ENCODE measurements around the gene PPM1G.
A peak's percentile ranks its signal among the peaks of the same experiment; 100 is the strongest.

Gene PPM1G

GRCh38 chr2:27409321-27410073, at the start of gene PPM1G:
Gene PPM1G (minus strand): TSS chr2:27409591. CDS start chr2:27409422, 169 bp downstream.
- Mint-ChIP-seq H3K27me3 (peaks cover 10% of the 10 kb centered on the region), H3K27ac (peak within 1 kb of the TSS; percentile 75), H3K36me3 (peaks cover 6% of the 10 kb centered on the region), H3K4me3 (peak within 1 kb of the TSS; percentile 86), H3K9me3 (peaks cover 3% of the 10 kb centered on the region), H3K4me1 (peaks cover 33% of the 10 kb centered on the region)
- peak; percentile 99 for ATAC-seq

GRCh38 chr2:27453968-27454367, 44.6 kb upstream of the PPM1G start:
- H3K36me3 Mint-ChIP-seq, result peaks cover 45% of the 10 kb centered on the region
- H3K9me3 Mint-ChIP-seq, result no peaks in the 10 kb centered on the region
- H3K27me3 Mint-ChIP-seq, result no peaks in the 10 kb centered on the region
- no peaks in the 10 kb centered on the region for H3K4me1 Mint-ChIP-seq
- no peak overlapping the region for H3K27ac Mint-ChIP-seq
- H3K4me3 Mint-ChIP-seq, result no peak overlapping the region
- no peak for ATAC-seq

- ATAC-seq, result no peak
- Mint-ChIP-seq H3K9me3 (no peaks in the 10 kb centered on the region), H3K27me3 (no peaks in the 10 kb centered on the region), H3K4me1 (no peaks in the 10 kb centered on the region), H3K4me3 (no peak overlapping the region), H3K27ac (no peak overlapping the region), H3K36me3 (peaks cover 37% of the 10 kb centered on the region)
Observed at GRCh38 chr2:27451095-27451494, 41.7 kb upstream of the PPM1G start.

- Mint-ChIP-seq H3K27me3 (no peaks in the 10 kb centered on the region), H3K9me3 (no peaks in the 10 kb centered on the region), H3K36me3 (peaks cover 33% of the 10 kb centered on the region), H3K4me1 (no peaks in the 10 kb centered on the region), H3K27ac (no peak overlapping the region), H3K4me3 (no peak overlapping the region)
- ATAC-seq, result no peak
Observed at GRCh38 chr2:27448381-27448780, 39.0 kb upstream of the PPM1G start.

GRCh38 chr2:27446057-27446456, 36.7 kb upstream of the PPM1G start:
- no peaks in the 10 kb centered on the region for H3K27me3 Mint-ChIP-seq
- no peak for ATAC-seq
- peaks cover 9% of the 10 kb centered on the region for H3K4me1 Mint-ChIP-seq
- H3K27ac Mint-ChIP-seq, result no peak overlapping the region
- H3K4me3 Mint-ChIP-seq, result no peak overlapping the region
- H3K36me3 Mint-ChIP-seq, result peaks cover 39% of the 10 kb centered on the region
- no peaks in the 10 kb centered on the region for H3K9me3 Mint-ChIP-seq

- no peaks in the 10 kb centered on the region for H3K9me3 Mint-ChIP-seq
- H3K27me3 Mint-ChIP-seq, result no peaks in the 10 kb centered on the region
- H3K4me3 Mint-ChIP-seq, result no peak overlapping the region
- H3K36me3 Mint-ChIP-seq, result peaks cover 41% of the 10 kb centered on the region
- H3K4me1 Mint-ChIP-seq, result peaks cover 9% of the 10 kb centered on the region
- no peak overlapping the region for H3K27ac Mint-ChIP-seq
- no peak for ATAC-seq
Observed at GRCh38 chr2:27445615-27446014, 36.2 kb upstream of the PPM1G start.

- H3K4me1 Mint-ChIP-seq, result peaks cover 9% of the 10 kb centered on the region
- no peak overlapping the region for H3K27ac Mint-ChIP-seq
- no peak for ATAC-seq
- peaks cover 45% of the 10 kb centered on the region for H3K36me3 Mint-ChIP-seq
- H3K4me3 Mint-ChIP-seq, result no peak overlapping the region
- H3K27me3 Mint-ChIP-seq, result no peaks in the 10 kb centered on the region
- H3K9me3 Mint-ChIP-seq, result no peaks in the 10 kb centered on the region
Observed at GRCh38 chr2:27445155-27445554, 35.8 kb upstream of the PPM1G start.

- Mint-ChIP-seq H3K4me3 (peak overlapping the region; percentile 18), H3K4me1 (peaks cover 9% of the 10 kb centered on the region), H3K27me3 (no peaks in the 10 kb centered on the region), H3K36me3 (peaks cover 54% of the 10 kb centered on the region), H3K9me3 (no peaks in the 10 kb centered on the region), H3K27ac (peak overlapping the region; percentile 49)
- no peak for ATAC-seq
Observed at GRCh38 chr2:27442920-27443282, 33.5 kb upstream of the PPM1G start.

- peaks cover 9% of the 10 kb centered on the region for H3K4me1 Mint-ChIP-seq
- H3K4me3 Mint-ChIP-seq, result peak within 1 kb of the TSS; percentile 42
- H3K27ac Mint-ChIP-seq, result peak within 1 kb of the TSS; percentile 49
- ATAC-seq, result peak; percentile 88
- peaks cover 51% of the 10 kb centered on the region for H3K36me3 Mint-ChIP-seq
- no peaks in the 10 kb centered on the region for H3K9me3 Mint-ChIP-seq
- H3K27me3 Mint-ChIP-seq, result no peaks in the 10 kb centered on the region
Observed at GRCh38 chr2:27441958-27442919, 32.8 kb upstream of the PPM1G start, which contains the start of gene KRTCAP3. Gene KRTCAP3 (plus strand): TSS chr2:27442381. CDS start chr2:27442413, 32 bp downstream.

- H3K4me1 Mint-ChIP-seq, result peaks cover 9% of the 10 kb centered on the region
- H3K4me3 Mint-ChIP-seq, result peak overlapping the region; percentile 42
- H3K27me3 Mint-ChIP-seq, result no peaks in the 10 kb centered on the region
- H3K36me3 Mint-ChIP-seq, result peaks cover 60% of the 10 kb centered on the region
- no peak overlapping the region for H3K27ac Mint-ChIP-seq
- ATAC-seq, result no peak
- H3K9me3 Mint-ChIP-seq, result no peaks in the 10 kb centered on the region
Observed at GRCh38 chr2:27441226-27441926, 32.0 kb upstream of the PPM1G start.

GRCh38 chr2:27435628-27436027, 26.2 kb upstream of the PPM1G start:
- Mint-ChIP-seq H3K4me3 (no peak overlapping the region), H3K4me1 (peaks cover 14% of the 10 kb centered on the region), H3K27ac (no peak overlapping the region), H3K9me3 (no peaks in the 10 kb centered on the region), H3K27me3 (no peaks in the 10 kb centered on the region), H3K36me3 (peaks cover 67% of the 10 kb centered on the region)
- ATAC-seq, result no peak

- Mint-ChIP-seq H3K9me3 (no peaks in the 10 kb centered on the region), H3K4me3 (no peak overlapping the region), H3K27me3 (no peaks in the 10 kb centered on the region), H3K36me3 (peaks cover 35% of the 10 kb centered on the region), H3K4me1 (peaks cover 41% of the 10 kb centered on the region), H3K27ac (no peak overlapping the region)
- ATAC-seq, result no peak
Observed at GRCh38 chr2:27431395-27431794, 22.0 kb upstream of the PPM1G start.

- Mint-ChIP-seq H3K27me3 (no peaks in the 10 kb centered on the region), H3K27ac (peak overlapping the region; percentile 99), H3K36me3 (peaks cover 12% of the 10 kb centered on the region), H3K4me3 (peak overlapping the region; percentile 100), H3K9me3 (no peaks in the 10 kb centered on the region), H3K4me1 (peaks cover 41% of the 10 kb centered on the region)
- ATAC-seq, result peak; percentile 92
Observed at GRCh38 chr2:27428978-27429541, 19.7 kb upstream of the PPM1G start.

GRCh38 chr2:27428213-27428977, 19.0 kb upstream of the PPM1G start, which contains the start of gene NRBP1:
Gene NRBP1 (plus strand): TSS chr2:27428631. CDS start chr2:27433274, 4,643 bp downstream.
- peak within 1 kb of the TSS; percentile 99 for H3K27ac Mint-ChIP-seq
- no peaks in the 10 kb centered on the region for H3K9me3 Mint-ChIP-seq
- H3K4me3 Mint-ChIP-seq, result peak within 1 kb of the TSS; percentile 100
- H3K36me3 Mint-ChIP-seq, result peaks cover 5% of the 10 kb centered on the region
- H3K4me1 Mint-ChIP-seq, result peaks cover 39% of the 10 kb centered on the region
- ATAC-seq, result peak; percentile 98
- no peaks in the 10 kb centered on the region for H3K27me3 Mint-ChIP-seq
